ENCODE measurements around the gene ABCB9.

ABCB9 gene

DNA sequence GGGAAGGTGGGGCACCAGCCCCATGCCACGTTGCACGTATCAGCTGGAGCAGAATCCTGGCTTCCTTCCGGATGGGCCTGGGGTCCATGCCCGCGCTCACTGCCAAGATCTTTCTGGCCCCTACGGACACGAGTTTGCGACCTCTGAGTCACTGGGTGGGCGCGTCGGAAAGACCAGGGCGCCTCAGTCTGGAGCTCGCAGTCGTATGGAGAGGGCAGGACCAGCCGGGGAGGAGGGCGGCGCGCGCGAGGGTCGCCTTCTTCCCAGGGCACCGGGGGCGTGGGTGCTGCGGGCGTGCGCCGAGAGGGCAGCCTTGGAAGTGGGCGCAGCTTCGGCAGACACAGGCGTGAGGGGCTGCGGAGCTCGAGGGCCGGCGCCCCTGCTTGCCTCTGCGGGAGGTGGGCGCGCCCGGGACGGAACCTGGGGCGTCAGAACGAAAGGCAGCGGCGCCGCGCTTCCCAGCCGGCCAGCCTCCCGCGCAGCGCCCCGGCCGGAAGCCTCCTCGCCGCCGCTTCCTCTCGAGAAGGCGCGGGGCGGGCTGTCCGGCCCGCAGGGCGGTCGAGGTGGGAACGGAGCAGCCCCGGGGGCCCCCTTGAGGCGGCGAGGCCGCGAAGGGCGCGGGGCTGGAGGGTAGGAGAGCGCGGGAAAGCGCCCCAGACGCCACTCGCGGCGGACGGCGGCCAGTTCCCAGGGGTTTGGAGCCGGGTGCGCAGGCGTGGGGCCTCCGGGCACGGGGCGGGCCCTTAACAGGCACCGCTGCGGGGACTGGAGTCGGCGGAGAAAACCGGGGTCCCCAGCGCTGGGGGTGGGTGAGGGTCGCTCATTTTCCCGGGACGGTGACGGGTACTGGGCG is 14.1 kb upstream of the ABCB9 start, which contains the start of gene ARL6IP4:
TSS of gene ARL6IP4 (plus strand) at position 499 of the 853 bp plus-strand sequence. CDS start 459 bp downstream, outside the sequence.
- peak; percentile 38 to 82 (median 54) for DNase-seq

DNA sequence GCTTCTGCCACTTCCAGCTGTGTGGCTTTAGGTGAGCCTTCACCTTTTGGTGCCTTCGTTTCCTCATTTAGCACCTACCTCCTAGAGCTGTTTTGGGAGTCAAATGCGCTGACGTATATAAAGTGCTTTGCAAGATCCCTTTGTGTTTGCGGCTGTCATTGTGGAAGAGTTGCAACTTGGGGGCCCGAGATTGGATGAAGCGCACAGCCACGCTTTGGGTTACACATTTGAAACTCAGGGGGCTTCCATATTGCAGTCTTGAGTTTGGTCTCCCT is 13.6 kb upstream of the ABCB9 start:
- no peak for DNase-seq

DNA sequence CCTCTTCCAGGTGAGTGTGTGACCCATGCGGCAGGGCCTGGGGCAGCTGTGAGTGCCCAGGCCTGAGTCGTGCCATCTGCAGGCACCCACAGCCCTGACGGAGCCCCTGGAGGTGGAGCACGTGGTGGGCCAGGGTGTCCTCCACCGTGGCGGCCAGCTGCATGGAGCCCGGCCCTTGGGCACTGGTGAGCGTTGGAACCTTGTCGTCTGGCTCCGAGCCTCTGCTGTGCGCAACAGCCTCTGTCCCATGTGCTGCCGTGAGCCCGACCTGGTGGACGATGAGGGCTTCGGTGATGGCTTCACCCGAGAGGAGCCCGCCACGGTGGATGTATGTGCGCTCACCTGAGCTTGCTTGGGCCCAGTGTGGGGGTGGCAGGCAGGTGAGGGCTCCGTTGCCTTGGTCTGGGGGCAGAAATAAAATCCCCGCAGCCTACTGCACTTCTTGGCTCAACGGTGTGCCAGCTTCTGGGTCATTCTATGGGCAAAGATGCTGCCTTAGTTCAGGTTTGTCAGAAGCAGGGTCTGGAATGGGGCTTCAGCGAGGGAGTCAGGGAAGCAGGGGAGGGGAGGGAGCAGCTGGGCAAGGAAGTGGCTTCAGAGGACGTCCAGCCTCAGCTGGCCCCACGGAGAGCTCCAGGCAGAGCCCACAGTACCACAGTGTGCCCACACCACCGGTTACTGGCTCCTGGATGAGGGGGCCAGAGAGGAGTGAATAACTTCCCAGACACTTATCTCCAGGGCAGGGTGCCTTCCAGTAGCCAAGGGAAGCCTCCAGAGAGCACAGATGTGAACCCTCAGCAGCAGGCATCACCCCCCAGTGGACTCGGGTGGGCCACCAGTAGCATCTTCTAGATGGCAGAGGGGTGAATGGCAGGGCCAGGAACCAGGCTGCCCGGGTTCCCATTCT is 13.0 kb upstream of the ABCB9 start:
- no peak for DNase-seq

GRCh38 chr12:122978507-122978955 is 12.3 kb upstream of the ABCB9 start:
- no peak for DNase-seq

DNA sequence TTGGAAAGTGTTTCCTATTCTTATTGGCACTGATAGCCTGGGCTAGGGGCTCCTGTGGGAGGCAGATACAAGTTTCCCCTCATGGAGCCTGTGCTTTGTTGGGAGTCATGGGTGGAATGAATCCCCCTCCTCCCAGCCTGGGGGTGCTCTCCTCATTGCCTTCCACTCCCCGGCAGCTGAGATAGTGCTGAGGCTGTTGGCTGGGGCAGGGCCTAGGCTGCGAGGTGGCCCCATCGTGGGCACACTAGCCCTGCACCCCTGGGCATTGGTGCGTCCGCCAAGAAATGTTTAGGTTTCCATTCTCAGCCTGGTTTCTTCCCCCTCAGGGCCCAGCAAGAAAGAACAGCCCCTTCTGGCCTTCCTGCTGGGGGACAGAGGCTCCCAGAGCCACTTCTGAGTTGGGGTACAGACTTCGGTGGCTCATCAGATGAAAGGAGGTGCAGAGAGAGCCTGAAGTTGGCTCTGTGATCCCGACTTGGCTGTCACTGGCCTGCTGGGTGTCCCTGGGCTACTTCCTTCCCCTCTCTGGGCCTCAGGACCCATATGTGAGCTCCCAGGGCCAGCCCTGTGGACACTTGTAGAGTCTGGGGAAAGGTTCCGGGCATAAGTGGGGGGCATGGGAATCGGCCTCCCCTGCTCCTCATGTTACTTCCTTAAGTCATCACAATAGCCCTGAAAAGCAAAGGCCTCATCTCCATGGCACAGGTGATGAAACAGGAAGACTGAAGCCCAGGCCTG is 11.6 kb upstream of the ABCB9 start:
- no peak for DNase-seq

DNA sequence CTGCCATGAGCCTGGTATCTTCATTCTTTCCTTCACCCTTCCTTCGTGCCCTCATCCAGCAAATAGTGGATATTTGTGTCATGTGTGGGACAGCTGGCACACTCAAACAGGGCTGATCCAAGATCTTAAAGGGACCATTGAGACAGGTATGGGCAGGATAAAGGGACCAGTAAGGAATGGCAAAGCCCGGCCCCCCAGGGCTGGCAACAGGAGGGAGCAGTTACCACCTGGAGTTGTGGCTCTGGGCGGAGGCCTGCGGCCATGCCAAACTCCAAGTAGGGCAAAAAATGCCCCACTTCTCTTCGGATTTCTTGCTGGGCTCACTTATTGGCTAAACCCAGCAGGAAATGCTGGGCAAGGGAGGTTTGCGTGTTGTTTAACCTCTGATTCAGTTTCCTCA is 10.9 kb upstream of the ABCB9 start:
- no peak for DNase-seq

DNA sequence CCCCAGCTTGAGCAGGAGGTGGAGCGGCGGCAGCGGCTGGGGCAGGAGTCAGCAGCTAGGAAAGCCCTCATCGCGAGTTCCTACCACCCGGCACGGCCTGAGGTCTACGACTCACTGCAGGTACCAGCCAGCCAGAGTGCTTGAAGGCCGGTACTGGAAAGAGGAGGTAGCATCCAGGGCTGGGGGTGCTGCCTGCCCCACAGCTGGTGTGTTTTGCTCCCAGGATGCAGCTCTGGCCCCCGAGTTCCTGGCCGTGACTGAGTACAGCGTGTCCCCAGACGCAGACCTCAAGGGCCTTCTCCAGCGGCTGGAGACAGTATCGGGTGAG is 10.3 kb upstream of the ABCB9 start:
- no peak for DNase-seq

GRCh38 chr12:122975790-122976647 is 9.8 kb upstream of the ABCB9 start:
- no peak for DNase-seq

DNA sequence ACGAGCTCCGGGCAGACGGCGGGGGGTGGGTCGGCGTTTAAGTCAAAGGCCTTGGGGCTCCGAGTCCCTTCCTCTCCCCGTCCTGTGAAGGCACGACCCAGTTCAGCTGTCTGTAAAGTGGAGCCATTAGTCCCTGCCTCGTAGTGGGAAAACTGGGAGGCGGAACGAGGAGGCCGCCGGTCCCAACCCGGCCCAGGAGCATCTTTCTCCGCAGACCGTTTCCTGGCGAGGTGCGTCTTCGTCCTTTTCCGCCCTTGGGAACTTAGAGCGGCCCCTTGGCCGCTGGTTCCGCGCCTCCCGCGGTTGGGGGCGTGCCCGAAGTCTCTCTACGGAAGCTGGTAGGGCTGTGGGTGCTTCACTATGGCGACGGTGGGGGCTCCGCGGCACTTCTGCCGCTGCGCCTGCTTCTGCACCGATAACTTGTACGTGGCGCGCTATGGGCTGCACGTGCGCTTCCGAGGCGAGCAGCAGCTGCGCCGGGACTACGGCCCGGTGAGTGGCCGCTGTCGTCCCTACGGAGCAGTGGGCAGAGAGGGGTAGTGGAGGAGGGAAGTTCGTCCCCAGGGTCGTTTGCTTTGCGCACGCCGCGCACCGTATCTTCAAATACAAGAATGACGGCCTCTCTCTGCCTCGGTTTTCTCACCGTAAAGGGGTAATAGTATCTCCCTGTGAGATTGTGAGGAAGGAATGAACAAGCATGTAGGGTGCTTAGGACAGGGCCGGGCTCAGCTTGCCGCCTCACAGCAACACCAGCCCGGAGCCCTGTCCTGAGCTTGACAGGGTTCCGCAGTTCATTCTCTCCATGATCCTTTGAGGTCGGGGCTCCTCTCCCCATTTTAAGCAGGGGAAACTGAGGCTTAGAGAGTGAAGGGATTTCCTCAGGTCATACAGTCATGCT is 8.9 kb upstream of the ABCB9 start, which contains the start of gene OGFOD2:
TSS of gene OGFOD2 (plus strand) at position 353 of the 898 bp plus-strand sequence. CDS start at position 361, 8 bp downstream.
- peak; percentile 86 to 92 (median 90) for DNase-seq

DNA sequence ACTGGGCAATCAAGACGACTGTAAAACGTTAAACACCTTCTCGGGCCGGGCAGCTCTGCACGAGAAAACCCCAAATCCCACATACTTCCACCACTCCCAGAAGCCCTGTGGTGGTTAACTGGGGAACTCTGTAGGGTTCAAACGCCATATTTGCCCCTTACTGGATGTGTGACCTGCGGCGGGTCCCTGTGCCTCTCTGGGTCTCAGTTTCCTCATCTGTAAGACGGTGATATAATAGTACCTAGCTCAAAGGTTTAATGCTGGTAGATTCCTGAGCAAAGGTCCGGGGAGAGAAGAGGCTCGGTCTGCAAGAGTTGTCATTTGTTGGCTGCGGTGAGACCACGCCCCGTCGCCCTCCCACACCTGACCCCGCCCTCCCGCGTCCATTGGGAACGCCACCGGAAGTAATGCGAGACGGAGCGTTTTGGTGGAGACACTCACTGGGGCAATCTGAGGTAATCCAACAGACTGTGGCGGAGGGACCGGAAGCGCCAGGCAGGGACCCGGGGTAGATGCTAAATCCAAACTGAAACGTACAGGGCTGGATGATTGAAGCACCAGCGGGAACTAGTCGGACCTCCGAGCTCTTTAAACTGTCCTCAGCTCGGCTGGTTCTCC is 8.1 kb upstream of the ABCB9 start:
- peak; percentile 96 to 98 (median 97) for DNase-seq

DNA sequence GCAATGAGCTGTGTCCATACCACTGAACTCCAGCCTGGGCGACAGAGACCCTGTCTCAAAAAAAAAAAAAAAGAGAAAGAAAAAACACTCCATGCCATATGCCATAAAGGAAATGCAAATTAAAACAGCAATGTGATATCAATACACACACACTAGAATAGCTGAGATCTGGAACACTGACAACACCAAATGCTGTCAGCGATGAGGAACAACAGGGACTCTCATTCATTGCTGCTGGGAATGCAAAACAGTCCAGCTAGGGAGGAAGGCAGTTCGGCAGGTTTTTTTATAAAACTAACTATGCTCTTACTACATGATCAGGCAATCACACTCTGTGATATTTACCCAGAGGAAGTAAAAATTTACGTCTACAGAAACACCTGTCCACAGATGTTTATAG is 3.4 kb upstream of the ABCB9 start:
- DNase-seq = no peak

GRCh38 chr12:122968104-122968503 is 1.8 kb upstream of the ABCB9 start:
- no peak for DNase-seq

DNA sequence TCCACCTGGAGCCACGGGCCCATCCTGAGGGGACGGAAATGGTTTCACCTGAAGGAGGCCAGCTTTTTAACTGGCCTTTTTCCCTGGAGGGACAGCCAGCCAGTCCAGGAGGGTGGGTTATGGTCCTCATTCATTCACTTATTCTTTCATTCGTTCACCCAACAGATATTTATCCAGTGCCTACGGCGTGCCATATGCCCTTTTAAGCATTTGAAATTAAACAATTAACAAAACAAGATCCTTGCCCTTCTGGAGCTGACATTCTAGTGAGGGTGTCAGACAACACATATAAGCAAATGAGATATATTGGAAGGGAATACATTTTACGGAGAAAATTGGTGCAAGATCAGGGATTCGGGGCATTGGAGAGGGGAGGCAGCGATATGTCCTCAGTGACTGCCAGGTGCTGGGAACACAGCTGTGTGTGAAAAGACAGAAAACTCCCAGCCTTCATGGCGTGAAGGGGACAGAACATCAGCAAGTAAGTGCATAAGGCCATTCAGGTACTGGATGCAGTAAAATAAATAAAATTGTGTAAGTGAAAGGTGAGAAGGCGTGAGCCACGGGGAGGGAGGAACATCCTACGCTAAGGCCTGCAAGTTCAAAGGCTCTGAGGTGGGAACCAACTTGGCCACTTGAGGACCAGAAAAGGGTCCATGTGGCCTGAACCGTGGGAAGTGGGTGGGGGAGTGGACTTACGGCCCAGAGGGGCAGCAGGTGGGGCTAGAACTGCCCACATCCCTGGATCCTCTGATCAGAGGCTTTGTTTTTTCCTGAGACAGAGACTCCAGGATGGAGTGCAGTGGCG is 684 bp upstream of the ABCB9 start:
- no peak for DNase-seq

DNA sequence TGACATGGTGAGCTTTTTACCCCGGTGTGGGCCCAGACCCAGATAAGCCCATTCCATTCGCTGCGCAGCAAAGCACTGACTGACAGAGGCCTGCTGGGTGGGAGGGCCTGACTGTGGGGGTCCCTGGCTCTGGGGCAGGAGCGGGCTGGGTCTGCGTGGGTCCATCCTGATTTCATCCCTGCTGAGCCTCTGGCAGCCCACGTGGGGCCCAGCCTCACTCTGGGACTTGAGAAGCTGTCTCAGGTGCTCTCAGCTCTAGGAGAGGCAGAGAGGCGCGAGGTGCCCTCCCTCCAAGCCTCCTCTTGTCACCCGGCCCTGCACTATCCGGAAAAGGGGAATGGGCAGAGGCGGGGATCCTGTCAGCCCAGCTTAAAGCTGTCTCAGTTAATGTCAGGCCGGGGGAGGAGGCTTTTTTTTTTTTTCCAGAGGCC is 927 bp downstream of the ABCB9 start:
- DNase-seq = no peak

DNA sequence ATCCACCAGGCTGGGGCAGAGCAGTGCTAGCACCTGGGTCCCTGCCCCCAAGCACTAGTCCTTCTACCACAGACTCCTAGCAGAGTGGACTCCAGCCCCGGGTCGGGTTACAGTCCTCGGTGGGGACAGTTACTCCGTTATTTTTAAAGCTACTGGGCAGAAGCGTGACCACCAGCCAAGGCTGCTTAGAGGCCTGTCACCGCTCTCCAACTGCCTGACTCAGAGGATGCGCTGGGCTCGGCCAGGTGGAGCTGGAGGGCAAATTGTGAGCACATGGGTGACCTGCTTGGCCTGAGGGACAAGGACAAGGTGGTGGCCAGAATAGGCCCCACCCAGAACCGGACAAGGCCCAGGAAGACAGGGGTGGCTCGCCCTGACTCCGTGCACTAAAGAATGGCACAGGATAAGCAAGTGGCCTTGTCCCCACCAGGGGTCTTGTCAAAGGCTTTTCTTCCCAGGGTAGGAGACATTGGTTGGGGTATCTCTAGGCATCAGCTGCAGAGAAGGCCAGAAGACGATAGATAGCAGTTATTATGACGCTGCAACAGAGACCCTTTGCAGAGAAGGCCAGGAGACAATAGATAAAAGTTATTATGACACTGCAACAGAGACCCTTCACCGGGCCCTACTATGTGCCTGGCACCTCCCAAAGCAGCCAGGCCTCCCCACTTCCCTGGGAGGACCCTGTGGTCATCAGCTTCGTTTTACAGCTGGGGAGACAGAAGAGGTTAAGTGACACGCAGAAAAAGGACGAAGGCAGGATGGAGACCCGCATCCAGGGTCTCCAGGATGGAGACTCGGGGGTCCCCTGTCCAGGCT is 1.6 kb downstream of the ABCB9 start:
- DNase-seq = no peak

DNA sequence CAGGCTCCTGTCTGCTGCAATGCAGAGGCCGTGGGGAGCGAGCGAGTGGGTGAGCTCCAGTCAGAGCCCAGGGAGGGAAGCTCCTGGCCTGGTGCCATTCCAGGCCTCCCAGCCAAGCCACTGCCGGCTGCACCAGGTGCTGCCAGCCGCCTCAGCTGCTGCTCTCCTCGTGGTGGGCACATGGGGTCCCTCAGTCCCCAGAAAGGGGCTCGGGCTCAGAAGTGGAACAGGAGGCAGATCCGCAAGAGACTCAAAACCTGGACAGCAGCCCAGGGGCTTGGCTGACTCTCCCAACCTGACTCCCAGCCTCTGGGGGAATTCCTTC is 2.4 kb downstream of the ABCB9 start:
- no peak for DNase-seq

DNA sequence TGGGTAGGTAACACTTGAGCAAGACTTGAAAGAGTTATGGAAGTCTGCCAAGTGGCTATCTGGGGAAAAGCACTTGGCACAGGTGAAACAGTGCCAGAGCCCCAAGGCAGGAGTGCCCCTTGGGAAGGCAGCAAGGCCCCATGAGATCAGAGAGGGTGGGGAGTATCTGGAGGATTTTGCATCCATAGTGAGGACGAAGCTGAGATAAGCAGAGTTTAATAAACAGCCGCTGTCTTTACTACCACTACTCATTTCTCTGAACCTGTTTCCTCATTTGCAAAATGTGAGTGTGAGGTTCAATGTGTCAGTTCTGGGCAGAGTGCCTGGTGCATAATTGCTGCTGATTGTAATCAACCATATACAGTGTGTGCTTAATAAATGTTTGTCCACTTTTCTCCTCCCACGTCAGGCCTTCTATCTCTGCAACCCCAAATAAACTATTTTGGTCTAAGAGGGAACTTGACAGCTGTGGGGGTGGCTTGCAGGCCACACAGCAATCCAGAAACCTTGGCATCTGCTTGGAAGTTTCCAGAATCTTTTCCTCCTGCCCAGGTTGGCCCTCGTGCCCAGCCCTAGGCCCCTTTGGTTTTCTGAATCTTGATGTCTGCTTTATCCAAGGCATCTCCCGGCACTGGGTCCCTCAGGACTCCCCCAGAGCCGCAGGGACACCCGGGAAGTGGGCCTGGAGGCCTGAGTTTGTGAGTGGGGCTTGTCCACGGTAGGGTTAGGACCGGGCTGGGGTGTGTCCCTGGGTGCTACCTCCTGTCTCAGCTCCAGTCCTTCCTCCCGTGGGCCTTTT is 4.5 kb downstream of the ABCB9 start:
- no peak for DNase-seq

DNA sequence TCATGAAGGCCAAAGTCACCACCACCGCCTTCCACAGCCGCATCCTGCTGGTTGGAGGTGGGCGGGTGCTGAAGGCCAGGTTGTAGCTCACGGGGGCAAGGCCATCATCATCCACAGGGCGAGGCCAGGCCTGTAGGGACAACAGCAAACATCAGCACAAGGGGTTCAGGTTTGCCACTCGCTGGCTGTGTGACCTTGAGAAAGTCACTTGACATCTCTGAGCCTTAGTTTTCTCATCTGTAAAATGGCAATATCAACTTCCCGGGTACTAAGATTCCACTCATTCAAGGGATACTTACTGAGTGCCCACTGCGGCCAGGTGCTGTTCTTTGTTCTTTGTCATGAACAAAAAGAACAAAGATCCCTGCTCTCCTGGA is 6.1 kb downstream of the ABCB9 start:
- no peak for DNase-seq

All from stimulated activated naive CD4-positive, alpha-beta T cell (primary cell).